ENCODE results near the gene KLHL29.
"Not testable (repeated sequence)": the region's sequence is repeated elsewhere in the genome, so short reads cannot be mapped to it uniquely, and the experiment has no call there.

KLHL29 gene

DNA sequence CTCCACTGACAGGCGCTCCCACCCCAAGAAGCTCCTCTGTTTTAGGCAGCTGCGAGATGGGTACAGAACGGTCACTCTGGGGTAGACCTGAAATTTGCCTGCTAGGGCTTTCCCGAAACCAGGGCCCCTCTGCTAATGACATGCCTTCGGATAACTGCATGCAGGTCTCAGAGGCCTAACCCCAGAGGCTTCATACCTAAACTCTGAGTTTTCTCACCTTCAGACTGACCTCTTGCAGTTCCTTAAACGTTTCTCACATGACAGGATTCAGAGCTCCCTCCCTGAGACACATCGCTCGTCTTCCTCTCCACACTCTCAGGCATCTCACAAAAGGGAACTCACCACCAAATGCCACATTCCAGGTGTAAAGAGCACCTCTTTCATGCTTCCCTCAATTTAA is 11.3 kb upstream of the KLHL29 start:
- FAIRE-seq: no peak

DNA sequence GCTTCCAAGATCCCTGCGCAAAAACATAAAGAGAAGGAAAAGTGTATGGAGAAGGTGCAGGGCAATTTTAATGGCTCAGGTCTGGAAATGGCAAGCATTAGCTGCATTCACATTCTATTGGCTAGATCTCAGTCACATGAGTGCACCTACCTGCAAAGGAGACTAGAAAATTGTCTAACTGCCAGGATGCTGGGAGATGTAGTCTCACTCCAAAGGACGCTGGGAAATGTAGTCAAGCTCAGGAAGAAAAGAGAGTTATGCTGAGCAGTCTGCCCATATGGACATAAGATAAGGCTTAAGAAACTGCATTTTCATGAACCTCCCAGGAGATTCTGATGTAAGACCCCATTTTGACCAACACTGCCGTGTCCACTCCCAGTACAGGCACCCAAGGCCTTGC is 9.5 kb upstream of the KLHL29 start:
- no peak for FAIRE-seq

DNA sequence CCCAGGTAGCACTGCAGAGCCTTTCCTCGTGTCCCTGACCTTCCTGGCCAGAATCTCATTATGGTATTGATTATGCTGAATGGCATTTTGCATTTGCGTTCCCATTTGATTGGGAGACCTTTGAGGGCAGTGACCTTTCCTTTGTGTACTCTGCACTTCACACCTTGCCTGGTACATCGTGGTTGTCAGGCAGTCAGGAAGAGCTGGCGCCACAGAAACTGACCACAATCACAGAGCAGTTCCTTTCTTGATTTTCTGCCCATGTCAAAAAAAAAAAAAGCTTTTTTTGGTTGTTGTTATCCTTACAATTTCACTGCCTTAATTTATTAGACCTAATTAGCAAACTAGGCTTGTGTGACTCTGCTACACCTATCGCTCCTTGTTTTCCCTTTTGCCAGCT is 8.9 kb upstream of the KLHL29 start:
- FAIRE-seq: no peak

DNA sequence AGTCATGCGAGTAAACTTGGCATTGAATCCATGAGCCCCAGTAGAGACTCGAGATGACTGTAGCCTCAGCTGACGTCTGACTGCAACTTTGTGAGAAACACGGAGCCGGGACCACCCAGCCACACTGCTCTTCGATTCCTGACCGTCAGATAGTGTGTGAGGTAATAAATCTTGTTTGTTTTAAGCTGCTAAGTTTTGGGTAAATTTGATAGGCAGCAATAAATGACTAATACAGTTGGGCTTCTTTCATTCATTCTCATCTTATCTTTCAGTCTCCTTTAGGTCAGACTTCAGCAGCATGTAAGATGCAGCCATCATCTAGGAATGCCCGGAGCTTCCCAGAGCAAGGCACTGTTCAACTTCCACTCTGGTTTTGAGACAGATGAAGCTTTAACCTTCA is 8.0 kb upstream of the KLHL29 start:
- no peak for FAIRE-seq

DNA sequence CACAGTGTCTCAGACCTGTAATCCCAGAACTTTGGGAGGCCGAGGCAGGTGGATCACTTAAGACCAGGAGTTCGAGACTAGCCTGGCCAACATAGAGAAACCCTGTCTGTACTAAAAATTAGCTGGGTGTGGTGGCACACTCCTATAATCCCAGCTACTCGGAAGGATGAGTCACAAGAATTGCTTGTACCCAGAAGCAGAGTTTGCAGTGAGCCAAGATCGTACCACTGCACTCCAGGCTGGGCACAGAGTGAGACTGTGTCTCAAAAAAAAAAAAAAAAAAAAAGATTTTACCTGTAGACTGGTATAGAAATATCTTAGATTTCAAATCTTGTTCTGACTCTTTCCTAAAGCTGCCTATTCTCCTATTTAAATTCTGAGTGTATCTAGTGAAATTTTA is 7.2 kb upstream of the KLHL29 start:
- no peak for FAIRE-seq

DNA sequence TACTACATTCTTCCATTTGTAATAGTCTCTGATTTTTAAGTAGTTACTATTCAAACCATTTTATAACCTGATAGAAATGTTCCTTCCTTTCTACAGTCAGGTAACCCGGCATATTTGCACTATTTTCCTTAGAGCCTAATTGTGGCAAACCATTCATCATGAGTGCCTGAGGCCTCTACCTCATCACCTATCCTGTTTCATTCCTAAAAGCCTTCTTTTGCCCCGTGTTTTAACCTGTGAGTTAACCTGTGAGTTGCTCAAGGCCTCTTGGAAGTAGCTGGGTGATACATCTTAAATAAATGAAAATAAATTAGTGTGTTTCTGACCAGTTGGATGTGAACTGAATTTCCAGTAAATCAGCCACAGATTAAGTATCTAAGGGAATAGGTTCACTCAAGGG is 6.5 kb upstream of the KLHL29 start:
- FAIRE-seq: no peak

DNA sequence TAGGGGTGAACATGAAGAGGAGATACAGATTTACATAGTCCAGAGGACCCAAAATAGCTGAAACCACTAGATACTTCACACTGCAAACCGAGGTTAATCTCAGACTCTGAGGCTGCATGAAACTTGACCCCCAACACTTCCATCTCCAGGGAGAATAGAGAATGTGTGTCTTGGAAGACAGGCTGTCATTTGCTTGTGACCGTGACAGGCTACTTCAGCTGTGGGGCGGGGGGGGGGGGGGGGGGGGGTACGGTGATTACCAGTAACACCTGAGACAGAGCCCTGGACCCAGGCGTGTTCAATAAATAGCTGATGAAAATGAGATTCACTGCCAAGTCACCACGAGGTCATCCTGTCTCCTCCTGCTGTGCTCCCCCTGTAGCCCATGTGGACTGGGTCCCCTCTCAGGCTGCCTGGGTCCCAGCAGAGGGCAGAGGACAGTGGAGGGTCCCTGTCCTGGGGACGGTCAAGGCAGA is 5.7 kb upstream of the KLHL29 start:
- FAIRE-seq: no peak

DNA sequence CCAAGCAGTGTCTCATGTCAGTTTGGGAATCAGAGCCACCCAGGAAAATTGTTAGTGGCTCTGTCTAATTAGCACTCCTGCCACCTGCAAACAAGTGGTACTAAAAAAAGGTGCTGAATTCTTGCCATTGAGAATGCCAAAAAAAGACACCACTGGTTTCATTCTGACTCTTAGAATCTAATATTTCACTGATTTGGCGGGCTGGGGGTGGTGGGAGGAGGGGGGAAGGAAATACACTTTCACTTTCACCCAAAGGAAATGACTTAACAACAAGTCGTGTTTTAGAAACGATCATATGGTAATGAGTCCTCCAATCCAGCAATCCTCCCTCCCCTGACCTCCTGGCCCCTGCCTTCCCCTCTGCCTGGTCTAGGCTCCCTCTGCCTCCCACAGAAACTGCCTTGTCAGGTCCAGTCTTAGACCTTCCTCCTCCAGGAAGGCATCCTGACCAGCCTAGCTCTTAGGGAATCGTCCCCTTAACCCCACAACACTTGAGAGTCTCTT is 4.4 kb upstream of the KLHL29 start:
- FAIRE-seq: no peak

DNA sequence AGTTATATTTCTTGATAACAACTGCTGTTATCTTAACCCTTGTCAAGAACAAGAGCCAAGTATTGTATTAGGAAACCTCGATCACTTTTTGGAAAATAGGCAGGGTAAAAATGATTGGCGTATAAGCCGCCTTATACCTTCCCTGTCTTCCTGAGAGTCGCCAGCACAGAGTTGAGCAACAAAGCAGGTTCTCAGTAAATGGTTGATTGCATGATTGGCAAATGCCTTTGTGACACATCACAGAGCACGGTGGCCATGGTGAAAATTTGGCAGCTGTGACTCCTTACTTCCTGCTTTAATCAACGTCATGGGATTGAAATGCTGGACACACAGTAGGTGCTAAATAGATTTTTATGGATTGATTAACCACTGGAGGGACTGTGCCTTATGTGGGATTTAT is 3.9 kb upstream of the KLHL29 start:
- no peak for FAIRE-seq

DNA sequence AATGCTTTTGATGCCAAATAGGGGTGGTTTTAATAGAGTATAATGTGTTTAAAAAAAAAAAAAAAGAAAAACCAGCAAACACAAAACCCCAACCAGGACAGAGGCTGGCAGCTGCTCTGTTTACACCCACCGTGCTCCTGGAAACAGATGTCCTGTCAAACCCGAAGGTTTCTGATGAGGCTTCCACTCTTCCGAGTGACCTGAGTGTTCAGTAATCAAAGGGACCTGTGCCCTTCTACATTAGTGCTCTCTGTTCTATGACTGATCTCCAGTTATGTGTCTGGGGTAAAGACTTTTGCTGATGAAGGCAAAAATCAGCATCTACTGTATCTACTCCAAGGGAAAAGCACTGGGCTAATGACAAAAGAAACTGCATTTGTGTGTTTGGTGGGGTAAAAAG is 3.5 kb upstream of the KLHL29 start:
- no peak for FAIRE-seq

DNA sequence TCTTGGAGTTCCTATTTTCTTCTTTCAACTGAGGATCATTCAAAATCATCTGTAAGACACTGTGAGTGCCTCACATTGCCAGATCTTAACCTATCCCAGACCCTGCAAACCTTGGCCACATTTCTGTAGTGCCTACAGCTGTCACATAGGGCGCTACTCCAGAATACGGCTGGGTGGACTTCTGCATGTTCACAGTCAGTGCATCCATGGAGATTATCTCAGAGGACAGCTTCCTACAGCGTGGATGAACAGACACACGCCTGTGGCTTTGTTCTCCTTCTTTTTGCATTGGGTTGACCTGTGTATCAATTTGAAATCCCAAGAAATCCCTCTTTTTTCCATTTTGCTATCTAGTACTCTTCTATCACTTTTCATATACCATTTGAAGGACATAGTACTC is 1.9 kb upstream of the KLHL29 start:
- FAIRE-seq: no peak

DNA sequence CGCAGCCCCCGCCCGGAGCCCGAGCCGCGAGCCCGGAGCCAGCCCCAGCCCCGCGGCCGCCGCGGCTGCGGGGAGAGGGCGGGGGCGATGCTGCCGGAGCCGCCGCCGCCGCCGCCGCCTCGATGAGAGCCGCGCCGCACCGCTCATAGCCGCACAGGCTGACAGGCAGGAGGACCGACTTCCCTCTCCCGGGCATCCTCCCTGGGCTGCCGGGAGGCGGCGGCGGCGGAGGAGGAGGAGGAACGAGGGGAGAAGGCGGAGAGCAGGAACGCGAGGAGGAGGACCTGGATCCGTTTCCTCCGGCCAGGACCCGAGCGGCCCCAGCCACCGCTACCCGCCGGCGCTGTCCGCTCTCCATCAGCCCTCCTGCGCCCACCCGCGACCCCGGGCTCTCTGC is 370 bp downstream of the KLHL29 start:
- no peak for FAIRE-seq

DNA sequence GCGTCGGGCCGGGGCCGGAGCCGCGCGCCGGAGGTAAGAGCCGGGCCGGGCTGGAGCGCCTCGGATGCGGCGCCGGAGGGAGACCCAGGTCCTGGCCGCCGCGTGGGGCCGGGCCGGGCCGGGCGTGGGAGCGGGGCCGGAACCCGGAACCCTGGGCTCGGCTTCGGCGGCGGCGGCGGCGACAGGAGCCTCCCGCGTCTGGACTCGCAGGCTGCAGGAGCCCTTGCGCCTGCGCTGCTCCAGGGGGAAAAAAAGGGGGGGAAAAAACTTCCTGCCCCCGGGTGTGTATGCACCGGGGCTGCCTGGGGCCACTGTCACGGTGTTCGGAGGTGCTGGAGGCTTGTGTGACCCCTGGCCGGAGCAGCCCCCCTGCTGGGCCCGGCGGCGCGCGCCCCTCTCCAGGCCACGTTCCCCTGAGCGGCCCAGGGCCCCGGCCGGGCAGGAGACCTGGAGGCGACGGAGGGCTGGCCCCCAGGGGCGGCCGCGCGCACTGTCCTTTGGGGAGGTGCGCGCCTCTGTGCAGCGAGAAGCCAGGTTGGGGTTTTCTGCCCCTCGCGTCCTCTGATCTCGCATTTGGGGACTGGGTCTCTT is 864 bp downstream of the KLHL29 start:
- no peak for FAIRE-seq

DNA sequence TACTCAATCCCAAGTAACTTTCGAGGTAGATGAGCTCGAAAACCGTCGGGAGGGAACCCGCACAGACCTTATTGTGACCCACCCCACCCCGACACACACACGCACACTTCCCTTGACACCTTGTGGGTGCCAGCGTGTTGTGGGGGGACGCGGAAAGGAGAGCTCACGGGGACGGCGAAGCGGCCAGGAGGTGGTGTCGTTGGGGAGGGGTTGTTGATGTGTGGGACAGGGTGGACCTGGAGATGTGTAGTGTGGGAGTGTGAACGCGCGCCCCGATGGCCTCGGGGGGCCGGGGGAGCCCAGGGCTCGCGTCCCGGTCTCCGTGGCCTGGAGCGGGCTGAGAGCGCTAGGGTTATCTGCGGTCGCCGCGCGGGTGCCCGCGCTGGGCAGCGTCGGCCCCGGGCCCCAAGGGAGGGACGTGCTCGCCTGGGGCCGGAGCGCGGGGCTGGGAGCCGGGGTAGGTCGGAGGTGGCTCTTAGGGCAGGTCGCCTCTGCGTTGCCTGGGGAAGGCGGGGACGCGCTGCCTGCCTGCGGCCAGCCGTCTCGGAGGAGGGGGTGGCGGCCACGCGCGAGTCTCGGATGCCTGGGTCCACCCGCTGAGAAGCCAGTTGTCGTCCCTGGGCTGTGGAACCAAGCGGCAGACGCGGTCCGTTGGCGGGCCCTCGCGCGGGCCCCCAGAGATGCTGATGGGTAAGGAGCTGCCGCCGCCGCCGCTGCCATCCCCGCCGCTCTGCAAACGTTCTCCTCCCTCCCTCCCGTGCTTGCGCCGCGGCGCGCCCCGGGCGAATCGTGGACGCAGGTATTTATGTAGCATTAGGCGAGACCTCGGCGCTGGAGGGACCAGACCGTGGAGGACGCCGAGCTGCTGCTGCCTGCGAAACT is 1.6 kb downstream of the KLHL29 start:
- no peak for FAIRE-seq

DNA sequence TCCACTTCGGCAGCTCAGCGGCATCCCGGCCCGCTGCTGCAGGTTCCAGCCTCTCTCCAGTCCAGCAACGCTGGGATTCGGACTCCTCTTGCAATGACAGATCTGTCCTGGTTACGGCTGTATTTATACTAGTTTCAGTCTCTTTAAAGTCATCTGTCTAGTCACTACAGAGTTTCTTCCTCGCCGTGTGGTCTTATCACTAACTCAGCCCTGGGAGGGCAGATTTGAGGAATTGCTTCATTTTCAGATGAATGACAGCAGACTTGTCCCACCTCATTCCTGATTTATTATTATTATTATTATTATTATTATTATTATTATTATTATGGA is 2.2 kb downstream of the KLHL29 start:
- no peak for FAIRE-seq

DNA sequence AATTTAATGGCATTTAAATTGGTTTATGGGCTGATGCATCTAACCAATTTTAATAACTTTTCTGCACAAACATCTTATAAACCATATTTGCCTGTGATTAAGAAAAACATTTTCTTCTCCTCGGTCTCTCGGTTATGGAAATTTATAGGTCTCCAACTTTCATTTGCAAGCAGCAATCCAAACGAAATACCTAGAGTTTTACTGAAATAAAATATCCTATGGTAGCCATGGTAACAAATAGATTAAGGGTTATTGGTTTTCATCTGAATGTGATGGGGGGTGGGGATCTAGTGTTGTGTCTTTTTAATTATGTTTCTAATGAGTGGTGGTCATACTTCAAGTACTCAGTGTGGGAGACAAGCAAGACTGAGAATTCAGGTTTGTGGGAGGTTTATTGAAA is 2.9 kb downstream of the KLHL29 start:
- FAIRE-seq: no peak

DNA sequence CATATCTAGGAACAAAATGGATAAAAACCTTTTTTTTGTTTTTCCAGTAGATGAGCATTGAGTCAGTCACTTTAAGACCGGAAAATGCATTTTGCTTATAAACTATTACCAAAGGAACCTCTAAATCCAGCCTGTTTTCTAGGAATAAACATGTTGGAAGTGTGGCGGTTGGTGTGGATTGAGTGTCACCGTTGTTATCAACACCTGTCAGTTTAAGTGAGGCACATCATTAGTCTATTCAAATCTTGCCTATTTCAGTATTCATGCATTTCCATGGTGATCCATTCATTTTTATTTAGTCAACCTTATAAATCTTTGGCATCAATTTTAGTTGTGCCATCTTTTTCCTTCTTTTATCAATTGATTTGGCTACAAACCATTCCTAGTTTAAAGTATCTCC is 3.3 kb downstream of the KLHL29 start:
- no peak for FAIRE-seq

DNA sequence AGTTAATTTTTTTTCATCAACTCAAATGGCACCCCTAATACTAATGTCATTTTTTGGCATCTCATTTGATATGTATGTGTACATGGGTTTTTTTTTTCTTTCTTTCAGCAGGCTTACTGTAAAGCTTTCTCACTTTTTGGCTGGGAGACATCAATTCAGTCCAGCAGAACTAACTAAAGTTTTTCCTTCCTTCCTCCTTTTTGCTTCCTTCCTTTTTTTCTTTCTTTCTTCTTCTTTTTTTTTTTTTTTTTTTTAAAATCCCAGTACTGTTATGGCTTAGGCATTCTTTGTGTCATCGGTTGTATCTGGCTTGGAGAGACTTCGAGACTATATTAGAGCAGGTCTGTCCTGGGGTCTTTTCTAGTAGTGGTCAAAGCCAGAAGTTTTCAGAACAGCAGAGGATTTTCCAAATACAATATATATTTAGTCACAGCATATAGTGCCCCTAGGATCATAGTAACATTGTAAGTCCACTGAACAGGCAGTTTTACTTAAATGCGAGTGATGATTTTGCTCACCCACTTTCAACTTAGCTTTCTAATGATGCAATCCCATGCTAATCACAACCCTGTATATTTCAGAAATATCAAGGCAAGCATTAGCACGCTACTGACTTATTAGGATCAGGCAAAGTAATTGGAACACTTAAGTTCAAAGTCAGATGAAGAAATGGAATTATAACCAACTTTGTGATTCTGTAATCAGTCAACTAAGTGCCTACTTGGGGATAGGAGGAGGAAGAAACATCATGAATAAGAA is 4.0 kb downstream of the KLHL29 start:
- no peak for FAIRE-seq

DNA sequence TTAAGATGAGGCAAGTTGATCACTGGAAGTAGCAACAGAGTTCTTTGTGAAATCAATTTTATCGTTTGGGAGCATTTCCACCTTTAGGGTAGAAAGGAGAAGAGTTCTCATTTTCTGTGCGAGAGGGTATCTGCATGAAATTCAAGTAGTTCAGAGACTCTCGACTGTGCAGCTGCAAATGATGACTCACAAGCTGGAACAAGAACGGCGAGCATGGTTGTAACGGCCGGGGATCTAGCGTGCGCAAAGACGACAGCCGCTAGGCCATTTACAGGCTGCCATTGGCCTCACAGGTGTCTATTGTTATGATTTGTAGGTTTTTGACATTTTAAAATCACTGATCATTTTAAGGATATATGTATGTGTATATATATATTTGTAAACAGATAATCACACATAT is 5.2 kb downstream of the KLHL29 start:
- no peak for FAIRE-seq

DNA sequence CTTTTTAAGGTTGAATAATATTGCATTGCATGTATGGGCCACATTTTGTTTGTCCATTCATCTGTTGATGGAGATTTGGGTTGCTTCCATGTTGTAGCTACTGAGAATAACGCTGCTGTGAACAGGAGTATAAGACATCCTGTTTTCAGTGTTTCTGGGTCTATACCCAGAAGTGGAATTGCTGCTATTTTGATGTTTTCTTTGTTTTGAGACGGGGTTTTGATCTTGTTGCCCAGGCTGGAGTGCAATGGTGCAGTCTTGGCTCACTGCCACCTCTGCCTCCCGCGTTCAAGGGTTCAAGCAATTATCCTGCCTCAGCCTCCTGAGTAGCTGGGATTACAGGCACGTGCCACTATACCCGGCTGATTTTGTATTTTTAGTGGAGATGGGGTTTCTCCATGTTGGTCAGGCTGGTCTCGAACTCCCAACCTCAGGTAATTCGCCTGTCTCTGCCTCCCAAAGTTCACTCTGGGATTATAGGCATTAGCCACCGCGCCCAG is 6.3 kb downstream of the KLHL29 start:
- FAIRE-seq: not testable (repeated sequence)

DNA sequence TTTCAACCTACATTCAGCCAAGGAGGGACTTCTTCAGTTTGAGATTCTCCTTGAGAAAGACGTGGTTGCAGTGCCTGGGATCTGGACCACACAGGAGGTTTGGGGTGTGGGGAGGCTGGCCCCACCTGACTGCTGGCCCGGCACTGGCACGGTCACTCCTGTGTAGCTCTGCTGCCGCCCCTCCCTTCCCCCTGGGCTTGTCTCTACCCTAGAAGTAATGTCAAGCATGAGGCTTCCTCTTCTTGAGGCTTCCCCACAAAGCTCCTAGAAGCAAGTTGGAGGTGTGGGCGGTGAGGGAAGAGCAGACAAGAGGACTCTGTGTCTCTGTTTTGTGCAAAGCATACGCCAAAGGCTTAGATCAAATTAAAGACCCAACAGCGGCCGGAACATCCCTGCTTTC is 8.7 kb downstream of the KLHL29 start:
- no peak for FAIRE-seq

DNA sequence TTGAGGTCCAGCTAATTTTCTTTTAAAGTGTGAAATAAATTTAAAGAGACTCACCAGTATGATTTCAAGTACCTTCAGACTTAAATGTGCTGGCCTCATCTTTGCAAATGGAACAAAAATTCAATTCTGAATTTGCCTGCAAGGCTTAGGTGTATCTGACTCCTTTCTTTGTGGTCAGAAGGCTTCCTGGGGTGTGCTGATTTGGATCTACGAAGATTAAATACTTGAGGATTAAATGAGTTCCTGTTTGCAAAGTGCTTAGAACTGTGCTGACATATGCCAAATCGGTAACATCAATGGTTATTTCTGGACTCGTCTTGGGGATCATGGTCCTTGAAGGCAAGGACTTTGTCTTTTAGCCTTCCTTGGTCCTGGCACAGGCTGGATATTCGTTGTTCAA is 9.7 kb downstream of the KLHL29 start:
- FAIRE-seq: no peak

DNA sequence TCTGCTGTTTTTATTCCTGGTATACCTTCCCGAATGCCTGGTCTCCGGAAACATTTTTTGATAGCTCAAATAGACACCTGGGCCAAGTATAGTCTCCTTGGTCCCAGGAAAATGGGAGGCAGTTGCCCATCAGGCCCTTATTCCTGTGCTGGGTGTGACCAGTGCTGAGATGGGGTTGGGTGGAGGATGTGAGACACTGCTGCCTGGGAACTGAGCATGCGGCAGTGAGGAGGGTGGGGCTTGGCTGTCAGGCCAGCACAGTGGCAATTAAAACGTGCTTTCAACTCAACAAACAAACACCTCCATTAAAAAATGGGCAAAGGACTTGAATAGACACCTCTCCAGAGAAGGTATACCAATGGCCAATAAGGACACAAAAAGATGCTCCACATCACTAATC is 12.5 kb downstream of the KLHL29 start:
- FAIRE-seq: no peak

Data from colon (tissue), 2 donors.